Kidney (tissue), 14 donors: ENCODE data around the gene CD40. TPM values are rescaled to one million over a fixed set of nuclear protein-coding genes. Genes with fewer than 3 reads are reported as not detected.

Experiments
- DNase-seq, 5 donors: peaks; one replicate each; pipeline ENCODE4 v3.0.0-alpha.2; 2013 to 2020
- FAIRE-seq: peaks from 2 replicates; lab custom pipeline; 2012; peaks lifted over from hg19 to GRCh38; lab: Jason Lieb, UNC
- H3K27ac ChIP-seq, 2 donors: one replicate each; pipeline ENCODE4 v1.7.0; 2013; ENCODE audit warnings: low read depth in 2 of 2, low read length in 2 of 2, inconsistent platforms in 1 of 2
- H3K27me3 ChIP-seq: one replicate; pipeline ENCODE4 v1.7.1; 2013; ENCODE audit warnings: low read length, inconsistent platforms; ENCODE audit not compliant: control insufficient read depth, insufficient read depth
- H3K36me3 ChIP-seq, 3 donors: one replicate each; pipeline versions ENCODE4 v1.7.0 to v1.7.1; 2013; ENCODE audit warnings: low read length in 3 of 3, control low read depth in 1 of 3, inconsistent platforms in 1 of 3; ENCODE audit not compliant: insufficient read depth in 3 of 3, control insufficient read depth in 2 of 3
- H3K4me1 ChIP-seq, 3 donors: one replicate each; pipeline versions ENCODE4 v1.7.0 to v1.7.1; 2013; ENCODE audit warnings: low read length in 3 of 3, inconsistent platforms in 1 of 3, low read depth in 1 of 3; ENCODE audit not compliant: control insufficient read depth in 2 of 3, insufficient read depth in 2 of 3
- H3K4me3 ChIP-seq, 3 donors: one replicate each; pipeline versions ENCODE4 v1.7.0 to v1.8.1; 2013; ENCODE audit warnings: low read length in 3 of 3, control low read depth in 1 of 3, inconsistent platforms in 1 of 3
- H3K9ac ChIP-seq, 3 donors: one replicate each; pipeline versions ENCODE4 v1.7.0 to v1.7.1; 2013; ENCODE audit warnings: low read length in 3 of 3, control low read depth in 1 of 3, inconsistent platforms in 1 of 3
- H3K9me3 ChIP-seq, 3 donors: one replicate each; pipeline versions ENCODE4 v1.7.0 to v1.7.1; 2013; ENCODE audit warnings: low read length in 3 of 3, control low read depth in 1 of 3, inconsistent platforms in 1 of 3; ENCODE audit not compliant: control insufficient read depth in 2 of 3, insufficient read depth in 1 of 3
- intact Hi-C: fragments of 100-400 bp; cut with DNase I; formaldehyde crosslinking; loops from one replicate; pipeline ENCODE4 v1.11.1; 2022
- polyA plus RNA-seq: library from polyadenylated mRNA; stranded (reverse); fragments of 350-450 nt; fragmentation: Illumina TruSeq; extraction: RNeasy Lipid Tissue Mini Kit (QIAGEN cat#74804); gene quantifications from one replicate; pipeline ENCODE4 v1.2.3, GENCODE V29; 2014; ENCODE audit warnings: low read depth, low replicate concordance; ENCODE audit not compliant: insufficient read depth
- total RNA-seq: library from RNA; stranded (reverse); fragmentation: NEBNext Ultra II Directional; extraction: Animal tissue kit (Norgen Biotek cat#: 25700); gene quantifications from one replicate; pipeline ENCODE4 v1.2.1, GENCODE V29; 2021
- TF ChIP-seq, protein P1 (sequence below): IDR thresholded peaks from 3 replicates; pipeline ENCODE4 v1.5.1; 2012; ENCODE audit warnings: mild to moderate bottlenecking, moderate library complexity, borderline replicate concordance; ENCODE audit not compliant: insufficient read depth; ENCODE audit errors: extremely low read depth
- donor health status: control.
- donor health status: control.
- donor health status: control.
- donor health status: control.
- donor health status: control.
- donor health status: DM: yes; HTN: yes; CAD: no.
- donor health status: Normal renal cell carcinoma (clear cell type).

Gene CD40
- total and polyA plus RNA-seq, 2 donors from 2014 or later, result 15.7 to 25.2 TPM

DNA sequence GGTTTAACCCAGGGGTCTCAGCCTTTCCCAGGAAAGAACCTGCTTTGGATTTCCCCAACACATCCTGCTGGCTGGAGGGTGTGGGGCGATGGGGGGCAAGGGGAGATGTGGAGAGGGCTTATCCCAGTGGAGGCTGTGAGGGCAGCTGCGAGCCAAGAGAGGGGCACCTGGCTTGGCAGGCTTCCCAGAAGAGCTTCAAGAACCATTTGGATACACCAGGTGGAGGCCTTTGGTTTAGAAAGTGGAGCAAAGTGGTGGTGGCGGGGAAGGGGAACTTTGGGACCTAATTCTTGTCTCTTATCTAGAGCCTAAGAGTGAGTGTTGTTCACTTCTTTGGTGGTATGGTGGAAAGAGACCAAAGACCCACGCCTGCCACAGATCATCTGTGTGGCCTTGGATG is 12.4 kb downstream of the CD40 start:
- peak in 1 of 5 donors; percentile 51 for DNase-seq
- Histone ChIP-seq H3K27ac (no peak overlapping the region), H3K4me1 (peaks cover 0 to 3% (median 0%) of the 10 kb centered on the region in 3 donors), H3K27me3 (peaks cover 2% of the 10 kb centered on the region), H3K9ac (no peak overlapping the region), H3K9me3 (no peaks in the 10 kb centered on the region), H3K36me3 (no peaks in the 10 kb centered on the region), H3K4me3 (no peak overlapping the region)
- intact Hi-C loops, result no loop called here
- TF ChIP-seq, protein P1, sequence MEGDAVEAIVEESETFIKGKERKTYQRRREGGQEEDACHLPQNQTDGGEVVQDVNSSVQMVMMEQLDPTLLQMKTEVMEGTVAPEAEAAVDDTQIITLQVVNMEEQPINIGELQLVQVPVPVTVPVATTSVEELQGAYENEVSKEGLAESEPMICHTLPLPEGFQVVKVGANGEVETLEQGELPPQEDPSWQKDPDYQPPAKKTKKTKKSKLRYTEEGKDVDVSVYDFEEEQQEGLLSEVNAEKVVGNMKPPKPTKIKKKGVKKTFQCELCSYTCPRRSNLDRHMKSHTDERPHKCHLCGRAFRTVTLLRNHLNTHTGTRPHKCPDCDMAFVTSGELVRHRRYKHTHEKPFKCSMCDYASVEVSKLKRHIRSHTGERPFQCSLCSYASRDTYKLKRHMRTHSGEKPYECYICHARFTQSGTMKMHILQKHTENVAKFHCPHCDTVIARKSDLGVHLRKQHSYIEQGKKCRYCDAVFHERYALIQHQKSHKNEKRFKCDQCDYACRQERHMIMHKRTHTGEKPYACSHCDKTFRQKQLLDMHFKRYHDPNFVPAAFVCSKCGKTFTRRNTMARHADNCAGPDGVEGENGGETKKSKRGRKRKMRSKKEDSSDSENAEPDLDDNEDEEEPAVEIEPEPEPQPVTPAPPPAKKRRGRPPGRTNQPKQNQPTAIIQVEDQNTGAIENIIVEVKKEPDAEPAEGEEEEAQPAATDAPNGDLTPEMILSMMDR, result no peak
- no peak for FAIRE-seq

DNA sequence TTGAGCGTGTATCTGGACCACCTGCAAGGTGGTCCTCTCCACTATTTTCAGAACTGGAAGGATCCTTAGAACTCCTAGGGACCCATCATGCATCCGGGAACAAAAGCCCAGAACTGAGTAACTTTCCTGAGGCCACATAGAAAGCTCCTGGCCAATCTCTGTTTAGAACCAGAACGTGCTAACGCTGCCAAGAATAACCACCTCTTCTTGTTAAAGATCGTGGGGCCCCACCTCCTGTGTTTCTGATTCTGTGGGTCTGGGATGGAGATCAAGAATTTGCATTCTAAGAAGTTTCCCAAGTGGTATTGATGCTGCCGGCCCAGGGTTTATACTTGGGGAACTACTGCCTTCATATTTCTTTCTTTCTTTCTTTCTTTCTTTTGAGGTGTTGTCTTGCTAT is 13.3 kb downstream of the CD40 start:
- no peak overlapping the region for H3K27ac ChIP-seq
- H3K27me3 ChIP-seq, result peaks cover 2% of the 10 kb centered on the region
- peaks cover 0 to 3% (median 0%) of the 10 kb centered on the region in 3 donors for H3K4me1 ChIP-seq
- H3K36me3 ChIP-seq, result no peaks in the 10 kb centered on the region
- no peak for FAIRE-seq
- no peak overlapping the region for H3K9ac ChIP-seq
- H3K4me3 ChIP-seq, result no peak overlapping the region
- TF ChIP-seq, protein P1, result no peak
- intact Hi-C loops, result no loop called here
- DNase-seq, result peak in 1 of 5 donors; percentile 21
- no peaks in the 10 kb centered on the region for H3K9me3 ChIP-seq

DNA sequence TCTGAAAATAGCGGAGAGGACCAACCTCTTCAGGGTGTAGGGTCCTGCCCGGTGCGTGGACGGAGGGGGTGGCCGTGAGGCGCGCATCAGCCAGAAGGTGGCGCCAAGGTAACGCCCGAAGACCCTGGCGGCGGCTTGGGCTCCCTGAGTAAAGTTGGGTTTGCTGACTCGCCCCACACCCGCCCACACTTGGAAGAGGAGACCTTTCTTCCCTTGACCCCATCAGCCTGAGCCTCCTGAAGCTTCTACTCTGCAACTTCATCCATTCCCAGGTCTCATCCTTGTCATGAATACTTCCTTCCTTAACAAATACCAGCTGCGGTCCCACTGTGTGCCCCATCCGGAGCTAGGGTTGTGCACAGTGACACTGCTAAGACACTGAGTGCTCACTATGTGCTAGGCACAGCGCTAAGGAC is 14.6 kb downstream of the CD40 start:
- H3K4me3 ChIP-seq, result no peak overlapping the region
- peaks cover 5% of the 10 kb centered on the region for H3K27me3 ChIP-seq
- no peaks in the 10 kb centered on the region for H3K9me3 ChIP-seq
- H3K9ac ChIP-seq, result no peak overlapping the region
- no peak for FAIRE-seq
- DNase-seq, result peak; percentile 68 to 86 (median 78)
- intact Hi-C loops, result no loop called here
- peaks cover 0 to 3% (median 0%) of the 10 kb centered on the region in 3 donors for H3K4me1 ChIP-seq
- H3K27ac ChIP-seq, result no peak overlapping the region
- TF ChIP-seq, protein P1, result peak; percentile 71
- H3K36me3 ChIP-seq, result no peaks in the 10 kb centered on the region
